Gastrocnemius medialis (tissue), 4 donors: ENCODE results near the gene SND1. TPM values are rescaled to one million over a fixed set of nuclear protein-coding genes. Genes with fewer than 3 reads are reported as not detected.

Experiments
- ATAC-seq, 2 donors: fragments of 150-250 bp; one replicate each; pipeline ENCODE4 v1.9.1; 2016
- DNase-seq, 2 donors: peaks; one replicate each; pipeline ENCODE4 v3.0.0-alpha.2; 2019
- H3K27ac ChIP-seq, 4 donors: fragments of 200-600 bp; sonication (generic); 1 replicate in 1 of 4; 2 replicates in 3 of 4; pipeline ENCODE4 v1.5.1; 2016 to 2018; ENCODE audit warnings: mild to moderate bottlenecking in 2 of 4, moderate library complexity in 1 of 4
- H3K27me3 ChIP-seq, 3 donors: fragments of 200-600 bp; sonication (generic) in 2 of 3; 1 replicate in 1 of 3; 2 replicates in 2 of 3; pipeline versions ENCODE4 v1.5.1 to v1.6.0; 2016 to 2019; ENCODE audit warnings: mild to moderate bottlenecking in 1 of 3, moderate library complexity in 1 of 3
- H3K36me3 ChIP-seq, 2 donors: fragments of 200-600 bp; sonication (generic) in 1 of 2; one replicate each; pipeline ENCODE4 v1.5.1; 2017 to 2018
- H3K4me1 ChIP-seq, 2 donors: fragments of 200-600 bp; sonication (generic) in 1 of 2; one replicate each; pipeline ENCODE4 v1.5.1; 2016 to 2017; ENCODE audit warnings: mild to moderate bottlenecking in 2 of 2
- H3K4me3 ChIP-seq, 4 donors: fragments of 200-600 bp; sonication (generic) in 3 of 4; 1 replicate in 1 of 4; 2 replicates in 3 of 4; pipeline ENCODE4 v1.5.1; 2016 to 2019; ENCODE audit warnings: mild to moderate bottlenecking in 2 of 4
- H3K9me3 ChIP-seq, 3 donors: fragments of 200-600 bp; sonication (generic) in 2 of 3; 1 replicate in 1 of 3; 2 replicates in 2 of 3; pipeline ENCODE4 v1.5.1; 2016 to 2019
- POLR2A ChIP-seq, 2 donors: fragments of 450-650 bp; IDR thresholded peaks; one replicate each; pipeline ENCODE4 v1.6.1; 2017; ENCODE audit warnings: antibody characterized with exemption in 2 of 2, mild to moderate bottlenecking in 2 of 2, moderate library complexity in 2 of 2
- in situ Hi-C, 4 donors: fragments of 200-750 bp; cut with MboI; loops; one replicate each; pipeline versions ENCODE4 v1.15.0 to v1.8.0; 2017; ENCODE audit warnings: low sequenced_read_pairs in 4 of 4
- intact Hi-C: fragments of 100-400 bp; cut with DNase I; formaldehyde crosslinking; loops from one replicate; pipeline ENCODE4 v1.15.1; 2023; ENCODE audit warnings: low total_unique reads
- total RNA-seq, 4 donors: library from RNA; depleted of rRNA; stranded (reverse); fragments of >200 nt; gene quantifications; one replicate each; pipeline versions ENCODE4 v1.1.0 to v1.2.3, GENCODE V29; 2016
- TF ChIP-seq, protein P1 (sequence below), 5 experiments: fragments of 450-650 bp in 3 of 5; fragments of 200-600 bp in 2 of 5; sonication (generic) in 2 of 5; IDR thresholded peaks in 4 of 5; conservative IDR thresholded peaks in 1 of 5; 1 replicate in 4 of 5; 2 replicates in 1 of 5; pipeline ENCODE4 v1.5.1; 2016 to 2019; ENCODE audit warnings: antibody characterized with exemption in 5 of 5, mild to moderate bottlenecking in 3 of 5, moderate library complexity in 3 of 5

SND1 gene
- total RNA-seq, 4 donors from 2014 or later = 30.4 to 73.0 (median 50.3) TPM

DNA sequence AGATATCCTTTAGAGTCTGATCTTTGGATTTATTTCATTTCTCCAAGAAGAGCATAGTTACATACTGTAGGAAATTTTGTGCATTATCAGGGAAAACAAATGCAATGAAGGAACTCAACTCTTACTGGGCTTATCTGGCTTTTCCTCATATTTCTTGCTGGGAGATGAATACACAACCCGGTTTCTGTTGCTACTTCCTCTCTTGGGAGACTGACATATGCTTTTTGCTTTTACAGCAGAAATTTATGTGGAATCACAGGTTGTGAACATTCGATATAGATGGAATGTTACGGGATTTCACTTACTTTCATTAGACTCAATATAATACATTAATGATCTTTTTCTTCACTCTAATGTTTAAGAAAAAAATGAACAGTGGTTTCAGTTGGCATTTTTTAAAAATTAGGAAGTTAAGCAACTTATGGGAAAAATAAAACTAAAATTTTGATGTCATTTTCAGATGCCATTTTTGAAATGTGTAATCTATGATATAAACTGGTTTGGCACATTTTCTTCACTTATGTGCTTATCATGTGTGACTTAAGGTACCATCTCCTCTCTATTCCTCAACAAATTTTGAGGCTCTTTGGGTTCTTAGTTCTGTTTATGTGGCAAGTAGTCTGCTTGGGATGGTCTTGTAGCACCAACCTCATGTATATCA is 7.1 kb downstream of the SND1 start:
- H3K4me3 ChIP-seq = no peak overlapping the region
- intact Hi-C loops (no loop called here), in situ Hi-C loops (loop anchor here in 1 of 4 donors (25.0 kb wide), 1 partner anchor 272 kb away; the partner anchor contains the start of gene ZNF800)
- TF ChIP-seq, protein P1, sequence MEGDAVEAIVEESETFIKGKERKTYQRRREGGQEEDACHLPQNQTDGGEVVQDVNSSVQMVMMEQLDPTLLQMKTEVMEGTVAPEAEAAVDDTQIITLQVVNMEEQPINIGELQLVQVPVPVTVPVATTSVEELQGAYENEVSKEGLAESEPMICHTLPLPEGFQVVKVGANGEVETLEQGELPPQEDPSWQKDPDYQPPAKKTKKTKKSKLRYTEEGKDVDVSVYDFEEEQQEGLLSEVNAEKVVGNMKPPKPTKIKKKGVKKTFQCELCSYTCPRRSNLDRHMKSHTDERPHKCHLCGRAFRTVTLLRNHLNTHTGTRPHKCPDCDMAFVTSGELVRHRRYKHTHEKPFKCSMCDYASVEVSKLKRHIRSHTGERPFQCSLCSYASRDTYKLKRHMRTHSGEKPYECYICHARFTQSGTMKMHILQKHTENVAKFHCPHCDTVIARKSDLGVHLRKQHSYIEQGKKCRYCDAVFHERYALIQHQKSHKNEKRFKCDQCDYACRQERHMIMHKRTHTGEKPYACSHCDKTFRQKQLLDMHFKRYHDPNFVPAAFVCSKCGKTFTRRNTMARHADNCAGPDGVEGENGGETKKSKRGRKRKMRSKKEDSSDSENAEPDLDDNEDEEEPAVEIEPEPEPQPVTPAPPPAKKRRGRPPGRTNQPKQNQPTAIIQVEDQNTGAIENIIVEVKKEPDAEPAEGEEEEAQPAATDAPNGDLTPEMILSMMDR (IDR thresholded peaks at IDR 0.05 in 4 of 5, conservative IDR thresholded peaks at IDR 0.05 in 1 of 5) = no peak
- TF ChIP-seq POLR2A (IDR thresholded peaks at IDR 0.05) = no peak
- no peak for ATAC-seq
- no peaks in the 10 kb centered on the region for H3K36me3 ChIP-seq
- H3K27ac ChIP-seq = no peak overlapping the region
- peaks cover 10 to 11% of the 10 kb centered on the region in 2 donors for H3K4me1 ChIP-seq
- H3K9me3 ChIP-seq = no peaks in the 10 kb centered on the region
- no peak for DNase-seq
- H3K27me3 ChIP-seq = no peaks in the 10 kb centered on the region

DNA sequence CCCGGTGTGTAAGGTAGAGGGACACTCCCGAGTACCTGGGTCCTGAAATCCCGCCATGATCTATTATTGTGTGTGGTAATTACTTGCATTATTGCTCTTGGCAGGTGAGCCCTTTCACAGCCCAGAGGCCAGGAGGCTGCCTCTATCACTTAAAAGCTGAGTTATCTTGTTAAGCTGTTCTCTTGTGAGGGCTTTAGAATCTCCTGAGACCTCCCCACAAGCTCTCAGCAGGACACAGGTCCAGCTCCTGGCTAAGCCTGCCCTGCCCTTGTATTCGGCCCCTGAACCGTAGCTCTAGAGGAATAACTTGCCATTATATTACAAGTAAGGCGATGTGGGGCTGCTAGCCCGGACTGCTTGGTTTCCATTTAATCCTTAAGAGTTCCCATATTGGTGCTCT is 13.9 kb downstream of the SND1 start:
- TF ChIP-seq, protein P1 (IDR thresholded peaks at IDR 0.05 in 4 of 5, conservative IDR thresholded peaks at IDR 0.05 in 1 of 5) = no peak
- TF ChIP-seq POLR2A (IDR thresholded peaks at IDR 0.05) = no peak
- H3K4me1 ChIP-seq = no peaks in the 10 kb centered on the region
- no peak for ATAC-seq
- DNase-seq = no peak
- H3K36me3 ChIP-seq = no peaks in the 10 kb centered on the region
- H3K27me3 ChIP-seq = no peaks in the 10 kb centered on the region
- H3K4me3 ChIP-seq = no peak overlapping the region
- in situ Hi-C loops (loop anchor here in 1 of 4 donors (25.0 kb wide), 1 partner anchor 279 kb away; the partner anchor contains the start of gene ZNF800), intact Hi-C loops (no loop called here)
- H3K9me3 ChIP-seq = no peaks in the 10 kb centered on the region
- H3K27ac ChIP-seq = no peak overlapping the region

DNA sequence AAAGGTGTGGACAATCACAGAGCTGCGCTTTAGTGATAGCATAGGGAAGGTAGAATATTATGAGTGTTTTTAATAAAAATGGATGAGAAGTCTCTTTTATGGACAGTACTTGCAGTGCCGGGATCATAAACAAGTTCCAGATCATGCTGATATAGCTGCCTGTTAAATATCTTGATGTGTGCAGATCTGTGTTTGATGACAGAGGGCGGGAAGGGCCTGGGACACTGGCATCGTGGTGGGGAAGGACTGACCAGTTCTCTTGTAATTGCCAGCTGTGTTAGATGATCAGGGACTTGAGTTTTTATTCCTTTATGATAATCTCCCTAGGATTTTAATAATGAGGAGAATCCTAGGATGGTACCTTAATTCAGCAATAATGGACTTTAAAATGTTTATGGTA is 14.6 kb downstream of the SND1 start:
- Histone ChIP-seq H3K27me3 (no peaks in the 10 kb centered on the region), H3K36me3 (no peaks in the 10 kb centered on the region), H3K27ac (no peak overlapping the region), H3K9me3 (no peaks in the 10 kb centered on the region), H3K4me1 (no peaks in the 10 kb centered on the region), H3K4me3 (no peak overlapping the region)
- DNase-seq (no peak), ATAC-seq (no peak)
- TF ChIP-seq POLR2A (IDR thresholded peaks at IDR 0.05) = no peak
- TF ChIP-seq, protein P1 (IDR thresholded peaks at IDR 0.05 in 4 of 5, conservative IDR thresholded peaks at IDR 0.05 in 1 of 5) = no peak
- in situ Hi-C loops = loop anchor here in 1 of 4 donors (25.0 kb wide), 1 partner anchor 279 kb away; the partner anchor contains the start of gene ZNF800
- intact Hi-C loops = no loop called here

DNA sequence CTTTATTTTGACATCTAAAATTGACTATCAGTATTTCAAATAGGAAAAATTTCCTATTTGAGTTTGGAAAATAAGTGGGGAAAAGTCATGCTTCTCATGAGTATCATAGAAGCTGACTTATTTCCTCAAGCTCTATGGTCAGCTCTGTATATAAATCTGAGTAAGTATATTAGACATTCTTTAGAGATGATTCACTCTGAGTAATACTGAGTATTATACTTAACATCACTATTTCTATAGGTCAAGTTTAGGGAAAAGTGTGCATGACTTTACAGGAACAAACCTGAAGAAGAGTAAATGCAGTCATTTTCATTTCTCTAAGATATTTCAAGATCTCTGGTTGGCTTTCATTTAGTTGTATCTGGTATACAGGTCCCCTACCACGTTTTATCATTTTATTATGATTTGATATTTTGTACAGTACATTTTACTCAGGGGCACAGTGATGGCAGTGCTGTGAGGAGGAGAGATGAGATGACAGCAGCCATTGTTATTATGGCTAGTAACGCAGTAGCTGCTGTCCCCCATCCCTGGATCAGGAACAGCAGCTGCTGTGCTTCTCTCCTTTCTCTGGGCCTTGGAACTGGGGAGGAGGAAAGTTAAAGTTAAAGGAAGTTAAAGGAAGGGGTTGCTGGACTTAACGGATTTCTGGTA is 15.2 kb downstream of the SND1 start:
- ATAC-seq (no peak), DNase-seq (no peak)
- Histone ChIP-seq H3K27ac (no peak overlapping the region), H3K4me3 (no peak overlapping the region), H3K9me3 (no peaks in the 10 kb centered on the region), H3K4me1 (no peaks in the 10 kb centered on the region), H3K27me3 (no peaks in the 10 kb centered on the region), H3K36me3 (no peaks in the 10 kb centered on the region)
- intact Hi-C loops = no loop called here
- in situ Hi-C loops = loop anchor here in 1 of 4 donors (25.0 kb wide), 1 partner anchor 280 kb away; the partner anchor contains the start of gene ZNF800
- TF ChIP-seq, protein P1 (IDR thresholded peaks at IDR 0.05 in 4 of 5, conservative IDR thresholded peaks at IDR 0.05 in 1 of 5) = no peak
- no peak for TF ChIP-seq POLR2A (IDR thresholded peaks at IDR 0.05)
